ENCODE data around the gene MIEF2. TPM values are rescaled to one million over a fixed set of nuclear protein-coding genes. Genes with fewer than 3 reads are reported as not detected.

MIEF2 gene
- total RNA-seq, 1 donor from 2014 or later = 48.0 TPM

- no peak for DNase-seq (ENCODE audit: low read depth)
- no peak for TF ChIP-seq CTCF (conservative IDR thresholded peaks at IDR 0.05; ENCODE audit: low read depth, low read length)
These were observed 31.2 kb upstream of the MIEF2 start for GRCh38 chr17:18229254-18229653.

GRCh38 chr17:18229771-18230170, 30.7 kb upstream of the MIEF2 start:
- DNase-seq (ENCODE audit: low read depth) = no peak
- TF ChIP-seq CTCF (conservative IDR thresholded peaks at IDR 0.05; ENCODE audit: low read depth, low read length) = no peak
- no peak overlapping the region for H3K4me3 ChIP-seq (ENCODE audit: low read depth, low read length)

More at GRCh38 chr17:18229254-18229653, 31.2 kb upstream of the MIEF2 start:
- H3K4me3 ChIP-seq (ENCODE audit: low read depth, low read length) = no peak overlapping the region

- DNase-seq (ENCODE audit: low read depth) = no peak
- H3K4me3 ChIP-seq (ENCODE audit: low read depth, low read length) = no peak overlapping the region
- TF ChIP-seq CTCF (conservative IDR thresholded peaks at IDR 0.05; ENCODE audit: low read depth, low read length) = no peak
These were observed 29.9 kb upstream of the MIEF2 start for GRCh38 chr17:18230288-18231141.

- TF ChIP-seq CTCF (conservative IDR thresholded peaks at IDR 0.05; ENCODE audit: low read depth, low read length) = no peak
- no peak overlapping the region for H3K4me3 ChIP-seq (ENCODE audit: low read depth, low read length)
- DNase-seq (ENCODE audit: low read depth) = no peak
These were observed 29.3 kb upstream of the MIEF2 start for GRCh38 chr17:18231164-18231563.

GRCh38 chr17:18233803-18234518, 26.5 kb upstream of the MIEF2 start:
- DNase-seq (ENCODE audit: low read depth) = no peak
- H3K4me3 ChIP-seq (ENCODE audit: low read depth, low read length) = no peak overlapping the region
- TF ChIP-seq CTCF (conservative IDR thresholded peaks at IDR 0.05; ENCODE audit: low read depth, low read length) = no peak

- H3K4me3 ChIP-seq (ENCODE audit: low read depth, low read length) = no peak overlapping the region
- DNase-seq (ENCODE audit: low read depth) = no peak
- TF ChIP-seq CTCF (conservative IDR thresholded peaks at IDR 0.05; ENCODE audit: low read depth, low read length) = no peak
These were observed 25.5 kb upstream of the MIEF2 start for GRCh38 chr17:18234853-18235380.

All from epithelial cell of proximal tubule (primary cell).